GM18907 (cell line): ENCODE results near the gene SHISA6.

Source experiments
- ATAC-seq: cut with Tn5 transposase; IDR thresholded peaks from one replicate; pipeline ENCODE4 v1.9.1; 2021; ENCODE audit warnings: mild to moderate bottlenecking, moderate library complexity; ENCODE audit not compliant: unreplicated experiment

SHISA6 gene

DNA sequence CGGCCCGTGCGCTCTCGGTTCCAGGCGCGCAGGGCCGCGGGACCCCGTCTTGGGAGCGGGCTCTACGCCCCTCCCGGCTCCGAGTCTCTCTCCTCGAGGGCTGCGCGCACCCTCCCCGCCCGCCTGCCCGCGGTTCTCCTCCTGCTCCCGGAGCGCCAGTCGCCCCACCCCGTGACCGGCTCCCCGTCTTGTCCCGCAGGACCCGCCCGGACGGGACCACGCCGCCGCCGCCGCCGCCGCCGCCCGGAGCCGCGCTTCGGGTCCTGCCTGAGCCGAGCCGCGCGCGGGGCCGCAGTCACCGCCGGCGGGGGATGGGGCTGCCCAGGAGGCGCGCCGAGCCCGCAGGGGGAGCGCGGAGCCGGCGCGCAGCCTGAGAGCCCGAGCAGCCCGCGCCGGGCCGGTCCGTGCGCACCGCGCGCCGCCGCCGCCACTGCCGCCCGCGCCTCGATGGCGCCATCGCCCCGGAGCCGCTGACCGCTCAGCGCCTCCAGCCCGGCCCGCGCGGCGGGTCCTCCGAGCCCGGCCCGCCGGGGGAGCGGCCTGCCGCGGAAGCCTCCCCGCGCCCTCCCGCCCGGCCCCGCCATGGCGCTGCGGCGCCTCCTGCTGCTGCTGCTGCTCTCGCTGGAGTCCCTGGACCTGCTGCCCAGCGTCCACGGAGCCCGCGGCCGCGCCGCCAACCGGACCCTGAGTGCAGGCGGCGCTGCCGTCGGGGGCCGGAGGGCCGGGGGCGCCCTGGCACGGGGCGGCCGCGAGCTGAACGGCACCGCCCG is at the start of gene SHISA6:
SHISA6 (plus strand) TSS at position 373 of the 770 bp plus-strand sequence.
- ATAC-seq, result no peak

GRCh38 chr17:11195801-11196200 is 45.2 kb upstream of the SHISA6 start:
- no peak for ATAC-seq

DNA sequence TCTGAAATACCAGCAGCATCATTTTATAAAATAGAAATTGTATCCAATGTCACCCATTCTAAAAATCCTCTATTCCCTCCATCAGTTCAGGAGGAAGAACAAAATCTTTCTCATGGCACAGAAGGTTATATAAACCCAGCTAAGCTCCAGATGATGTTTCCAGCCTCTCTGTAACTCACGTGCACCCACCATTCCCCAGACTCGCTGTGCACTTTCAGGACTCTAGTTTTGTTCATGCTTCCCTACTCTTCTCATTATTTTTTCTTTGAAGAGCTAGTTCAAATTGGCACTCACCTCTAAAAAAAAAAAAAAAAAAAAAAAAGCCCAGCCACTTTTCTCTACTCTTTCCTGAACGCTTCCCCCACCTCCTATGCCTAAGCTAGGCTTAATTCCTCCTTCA is 36.0 kb upstream of the SHISA6 start:
- no peak for ATAC-seq

- no peak for ATAC-seq
Measured at GRCh38 chr17:11205659-11206058, 35.4 kb upstream of the SHISA6 start.

DNA sequence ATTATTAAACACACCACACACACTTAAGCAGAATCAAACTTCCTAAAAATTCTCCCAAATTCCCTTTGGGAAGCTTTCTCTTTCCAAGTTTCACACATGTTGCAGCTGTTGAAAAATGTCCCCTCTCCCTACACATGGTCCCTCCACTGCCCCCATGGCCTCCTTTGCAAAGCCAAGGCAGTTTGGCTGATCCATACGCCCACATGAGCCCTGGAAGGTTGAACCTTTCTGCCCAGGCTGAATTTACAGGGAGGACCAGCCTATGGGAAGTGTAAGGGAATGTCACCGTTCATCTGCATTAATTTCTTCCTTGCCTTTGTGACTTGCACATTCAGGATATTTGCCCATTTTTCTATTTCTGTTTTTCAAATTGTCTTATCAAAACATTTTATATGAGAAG is 31.1 kb upstream of the SHISA6 start:
- ATAC-seq, result no peak

DNA sequence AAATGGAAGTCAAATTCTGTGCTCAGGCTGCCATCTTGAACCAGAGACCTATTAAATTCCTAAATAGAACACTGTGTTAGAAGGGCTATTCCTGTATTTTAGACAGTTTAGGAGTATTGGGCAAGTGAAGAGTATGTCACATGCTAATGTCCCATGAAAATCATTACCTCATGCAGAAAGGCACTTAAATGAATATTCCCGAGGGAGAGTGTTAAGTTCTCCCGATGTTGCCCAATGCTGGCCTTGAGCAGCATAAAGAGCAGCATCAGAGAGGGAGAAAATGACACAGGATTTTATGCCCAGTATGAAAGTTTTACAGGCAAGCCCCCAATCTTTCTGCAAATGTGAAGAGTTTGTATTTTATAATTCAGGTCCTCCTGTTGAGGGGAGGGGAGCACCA is 28.2 kb upstream of the SHISA6 start:
- no peak for ATAC-seq

DNA sequence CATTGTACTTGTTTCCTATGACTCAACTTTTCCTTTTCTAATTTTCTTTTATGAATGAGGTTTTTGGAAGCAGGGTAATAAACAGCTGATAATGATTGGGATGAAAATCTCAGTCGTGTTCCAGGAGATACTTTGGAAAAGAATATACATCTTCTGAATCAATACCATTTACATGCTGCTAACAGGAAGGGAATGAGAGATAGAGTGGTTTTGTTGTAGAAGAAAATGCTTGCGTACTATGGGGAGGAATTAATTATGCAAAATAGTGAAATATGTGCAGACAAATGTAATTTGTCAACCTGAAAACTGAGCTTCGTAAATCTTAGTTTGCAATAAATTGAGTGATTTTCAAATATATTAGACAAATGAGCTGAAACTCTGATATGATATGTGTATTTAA is 24.0 kb upstream of the SHISA6 start:
- no peak for ATAC-seq

GRCh38 chr17:11221196-11221595 is 19.8 kb upstream of the SHISA6 start:
- ATAC-seq, result no peak

- no peak for ATAC-seq
Measured at GRCh38 chr17:11221721-11222120, 19.3 kb upstream of the SHISA6 start.

- ATAC-seq, result no peak
Measured at GRCh38 chr17:11238705-11239104, 2.3 kb upstream of the SHISA6 start.

GRCh38 chr17:11239379-11239970 is 1.5 kb upstream of the SHISA6 start:
- no peak for ATAC-seq

DNA sequence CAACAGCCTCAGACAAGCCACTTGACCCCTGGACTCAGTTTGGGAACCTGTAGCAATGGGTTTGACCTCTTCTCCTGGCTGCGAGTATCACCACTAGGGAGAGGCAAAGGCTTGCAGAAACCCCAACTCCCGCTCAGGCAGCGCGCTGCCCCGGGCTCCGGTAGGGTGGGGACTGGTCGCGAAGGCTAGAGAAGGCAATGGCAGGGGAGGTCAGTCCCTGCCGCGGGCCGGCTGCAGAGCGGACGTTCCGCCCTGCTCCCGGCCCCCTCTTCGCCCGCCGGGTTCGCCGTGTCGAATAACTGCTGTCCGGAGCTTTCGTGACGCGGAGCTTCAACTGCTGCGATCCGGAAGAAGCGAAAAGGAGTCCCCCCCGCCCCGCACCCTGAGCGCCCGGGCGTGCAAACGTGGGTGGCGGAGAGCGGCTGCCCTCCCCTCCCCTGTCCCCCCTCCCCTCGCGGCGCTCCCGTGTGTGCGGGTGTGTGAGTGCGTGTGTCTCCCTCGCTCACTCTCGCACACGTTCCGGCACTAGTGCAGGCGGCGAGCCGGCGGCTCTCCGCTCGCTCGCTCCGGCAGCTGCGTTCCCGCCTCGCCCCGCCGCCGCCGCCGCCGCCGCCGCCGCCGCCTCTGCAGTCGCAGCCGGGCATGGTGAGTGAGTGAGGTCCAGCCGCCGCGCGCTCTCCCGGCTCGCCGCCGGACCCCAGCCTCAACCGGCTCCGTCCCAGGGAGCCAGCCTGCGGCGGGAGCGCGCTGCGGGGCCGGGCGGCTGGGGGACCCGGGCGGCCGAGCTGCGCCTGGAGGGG is 772 bp upstream of the SHISA6 start:
- no peak for ATAC-seq

DNA sequence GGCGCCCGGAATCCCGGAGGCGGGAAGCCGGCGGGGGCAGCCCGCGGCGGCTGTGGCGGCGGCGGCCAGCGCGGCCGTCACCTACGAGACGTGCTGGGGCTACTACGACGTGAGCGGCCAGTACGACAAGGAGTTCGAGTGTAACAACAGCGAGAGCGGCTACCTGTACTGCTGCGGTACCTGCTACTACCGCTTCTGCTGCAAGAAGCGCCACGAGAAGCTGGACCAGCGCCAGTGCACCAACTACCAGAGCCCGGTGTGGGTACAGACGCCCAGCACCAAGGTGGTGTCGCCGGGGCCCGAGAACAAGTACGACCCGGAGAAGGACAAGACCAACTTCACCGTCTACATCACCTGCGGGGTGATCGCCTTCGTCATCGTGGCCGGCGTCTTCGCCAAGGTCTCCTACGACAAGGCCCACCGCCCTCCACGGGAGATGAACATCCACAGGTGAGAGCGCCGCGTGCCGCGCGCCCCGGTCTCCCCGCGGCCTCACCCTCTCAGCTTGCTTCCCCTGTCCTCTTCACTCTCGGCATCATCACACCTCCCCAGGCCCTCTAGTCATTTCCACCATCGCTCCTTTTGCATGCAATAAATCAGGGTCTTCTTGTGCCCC is 706 bp downstream of the SHISA6 start:
- ATAC-seq, result no peak

DNA sequence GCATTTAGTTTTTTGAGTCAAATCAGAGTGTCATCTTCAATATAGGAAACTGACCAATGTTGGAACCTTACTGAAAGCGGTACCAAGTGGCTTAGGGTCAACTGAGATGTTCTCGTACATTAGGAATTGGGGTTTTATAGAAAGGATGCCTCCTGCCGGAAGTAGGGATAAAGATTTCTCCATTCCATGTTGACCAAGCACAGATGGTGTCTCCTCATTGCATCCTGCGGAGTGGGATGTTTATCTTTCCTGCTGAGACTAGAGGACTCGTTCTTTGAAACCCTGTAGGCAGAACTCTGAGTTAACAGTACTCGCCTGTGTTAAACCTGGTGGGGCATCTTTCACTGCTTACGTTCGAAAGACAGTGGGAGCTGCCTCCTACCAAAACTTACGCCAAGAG is 1.4 kb downstream of the SHISA6 start:
- no peak for ATAC-seq

DNA sequence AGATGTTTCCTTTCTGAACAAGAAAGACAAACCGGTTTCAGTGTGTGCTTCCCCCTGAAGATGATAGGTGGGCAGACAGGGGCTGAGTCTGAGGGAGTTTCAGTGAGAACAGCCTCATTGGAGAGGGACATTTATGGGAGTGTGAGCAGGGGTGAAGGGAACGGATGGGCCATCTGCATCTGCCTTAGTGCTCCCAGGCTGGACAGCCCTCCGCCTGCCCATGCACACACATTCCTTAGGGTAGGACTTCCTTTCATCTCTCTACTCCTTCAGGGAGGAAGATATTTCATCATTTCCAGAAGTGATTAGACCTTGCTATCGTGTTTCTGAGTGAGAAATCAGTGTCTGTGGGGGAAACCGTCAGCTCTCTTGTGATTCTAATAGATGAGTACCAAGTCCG is 3.8 kb downstream of the SHISA6 start:
- ATAC-seq, result no peak

- no peak for ATAC-seq
Measured at GRCh38 chr17:11245187-11245586, 4.2 kb downstream of the SHISA6 start.

DNA sequence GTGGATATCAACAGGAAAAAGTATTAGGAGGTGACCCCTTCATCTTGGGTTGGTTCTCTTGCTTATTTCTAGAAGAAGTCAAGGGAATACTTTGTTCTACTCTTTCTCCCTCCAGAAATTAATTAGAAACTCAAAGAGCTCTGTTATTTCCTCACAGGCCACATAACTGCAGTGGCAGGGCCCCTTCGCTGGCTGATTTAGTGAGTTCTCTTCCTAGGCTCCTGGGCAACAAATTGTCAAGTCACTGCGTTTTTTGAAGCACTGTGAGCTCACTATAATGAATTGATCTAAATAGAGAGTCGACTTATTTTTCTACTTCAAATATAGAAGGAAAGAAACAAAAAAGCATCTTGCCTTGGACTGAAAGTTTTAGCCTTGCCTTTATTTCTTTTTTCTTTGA is 4.8 kb downstream of the SHISA6 start:
- ATAC-seq, result no peak

DNA sequence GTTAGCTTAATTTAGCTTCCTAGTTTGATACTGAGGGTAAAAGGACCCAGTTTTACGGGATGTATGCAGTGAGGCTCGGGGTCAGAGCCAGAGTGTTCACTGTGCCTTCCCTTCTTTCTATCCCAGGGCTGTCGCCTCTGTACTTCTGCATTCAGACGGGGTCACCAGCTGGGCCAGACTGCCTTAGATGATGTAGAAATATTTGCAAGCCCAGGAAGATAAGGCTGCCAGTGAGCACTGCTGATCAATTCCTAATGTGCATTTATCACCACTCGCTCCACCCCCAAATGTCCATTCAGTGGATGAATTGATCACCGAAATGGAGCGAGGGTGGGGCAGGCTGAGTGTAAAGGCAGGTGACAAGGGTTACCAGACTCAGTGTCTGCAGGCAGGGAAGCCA is 9.1 kb downstream of the SHISA6 start:
- ATAC-seq, result no peak

DNA sequence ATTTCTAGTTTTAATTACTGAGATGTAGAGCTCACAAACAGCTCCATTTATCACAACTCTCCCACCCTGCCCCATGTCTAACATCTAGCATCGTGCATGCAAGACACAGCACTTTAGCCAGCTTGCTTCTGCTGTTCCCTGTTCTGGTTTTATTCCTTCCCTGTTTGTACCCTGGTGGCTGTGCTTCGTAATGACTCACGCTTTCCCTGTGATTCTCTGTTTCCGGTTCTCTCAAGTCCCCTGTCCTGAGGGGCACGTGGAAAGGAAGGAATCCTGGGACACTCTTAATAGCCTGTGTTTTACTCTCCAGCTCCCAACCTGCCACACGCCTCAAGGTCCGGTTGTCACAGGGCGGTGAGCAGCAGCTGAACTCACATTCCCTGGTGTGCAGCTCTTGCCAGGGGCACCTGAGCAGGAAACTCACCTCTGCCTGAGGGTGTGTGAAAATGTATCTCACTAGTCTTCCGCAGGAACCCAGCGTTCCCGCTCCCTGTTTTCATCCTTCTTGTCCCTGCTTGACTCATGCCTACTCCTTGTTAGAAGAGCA is 10.6 kb downstream of the SHISA6 start:
- ATAC-seq, result no peak

- no peak for ATAC-seq
Measured at GRCh38 chr17:11252146-11252545, 11.1 kb downstream of the SHISA6 start.

- ATAC-seq, result no peak
Measured at GRCh38 chr17:11256877-11257276, 15.9 kb downstream of the SHISA6 start.
